Measurements from ENCODE around the gene GTF3C4.

Gene GTF3C4

GRCh38 chr9:132743931-132744479, 73.7 kb downstream of the GTF3C4 start:
- Histone ChIP-seq H3K4ac (ENCODE audit: low read length) (no peak overlapping the region), H2BK120ac (ENCODE audit: low read depth, low read length) (no peak overlapping the region), H2BK5ac (ENCODE audit: low read length) (no peak overlapping the region), H4K91ac (ENCODE audit: low read depth, low read length, poor library complexity) (no peak overlapping the region), H3K18ac (ENCODE audit: low read length) (peak overlapping the region; percentile 84), H2AK5ac (ENCODE audit: low read depth, low read length) (no peak overlapping the region), H3K27me3 (ENCODE audit: control insufficient read depth in 3 of 3, insufficient read depth in 3 of 3, low read depth in 1 of 3, low read length in 3 of 3) (peaks cover 3 to 76% (median 20%) of the 10 kb centered on the region in 3 experiments), H2AFZ (ENCODE audit: low read length) (no peak overlapping the region), H3K23ac (ENCODE audit: low read depth, low read length, poor library complexity) (no peak overlapping the region), H3K4me3 (ENCODE audit: low read length in 2 of 2) (no peak overlapping the region), H3K9me3 (replicated peaks in 1 of 2; ENCODE audit: control insufficient read depth in 2 of 2, insufficient read depth in 1 of 2, low read depth in 1 of 2, low read length in 2 of 2) (peaks cover 0 to 2% of the 10 kb centered on the region in 2 donors), H3K14ac (ENCODE audit: low read length) (no peak overlapping the region), H2BK15ac (ENCODE audit: low read length) (no peak overlapping the region), H3K4me1 (ENCODE audit: control insufficient read depth in 2 of 2, insufficient read depth in 1 of 2, low read depth in 1 of 2, low read length in 2 of 2) (peaks cover 21 to 27% of the 10 kb centered on the region in 2 donors), H3K36me3 (replicated peaks in 1 of 2; ENCODE audit: control insufficient read depth in 2 of 2, insufficient read depth in 2 of 2, low read length in 2 of 2) (no peaks in the 10 kb centered on the region), H3K79me1 (ENCODE audit: low read depth, low read length) (no peaks in the 10 kb centered on the region), H3K27ac (replicated peaks; ENCODE audit: low read length) (no peak overlapping the region), H3K9ac (ENCODE audit: low read depth, low read length, poor library complexity) (no peak overlapping the region), H3K4me2 (ENCODE audit: insufficient read depth, low read length, poor library complexity, severe bottlenecking) (peak overlapping the region; percentile 38), H4K8ac (ENCODE audit: low read depth, low read length) (no peak overlapping the region), H2BK12ac (ENCODE audit: low read length) (no peak overlapping the region)
- WGBS, 2 donors (ENCODE audit: extremely low coverage in 2 of 2, insufficient read length in 2 of 2, insufficient replicate concordance in 1 of 2): no CpG with 5 or more reads among the region's 13 CpGs
- DNase-seq (ENCODE audit: low spot score): peak; percentile 33

Data from neuronal stem cell (in vitro differentiated cells).